HS-27A (cell line): ENCODE measurements around the gene PIBF1.

Experiments
- DNase-seq: peaks from one replicate; pipeline ENCODE4 v3.0.0-alpha.2; 2012; ENCODE audit warnings: low read depth, missing footprints

The PIBF1 gene

DNA sequence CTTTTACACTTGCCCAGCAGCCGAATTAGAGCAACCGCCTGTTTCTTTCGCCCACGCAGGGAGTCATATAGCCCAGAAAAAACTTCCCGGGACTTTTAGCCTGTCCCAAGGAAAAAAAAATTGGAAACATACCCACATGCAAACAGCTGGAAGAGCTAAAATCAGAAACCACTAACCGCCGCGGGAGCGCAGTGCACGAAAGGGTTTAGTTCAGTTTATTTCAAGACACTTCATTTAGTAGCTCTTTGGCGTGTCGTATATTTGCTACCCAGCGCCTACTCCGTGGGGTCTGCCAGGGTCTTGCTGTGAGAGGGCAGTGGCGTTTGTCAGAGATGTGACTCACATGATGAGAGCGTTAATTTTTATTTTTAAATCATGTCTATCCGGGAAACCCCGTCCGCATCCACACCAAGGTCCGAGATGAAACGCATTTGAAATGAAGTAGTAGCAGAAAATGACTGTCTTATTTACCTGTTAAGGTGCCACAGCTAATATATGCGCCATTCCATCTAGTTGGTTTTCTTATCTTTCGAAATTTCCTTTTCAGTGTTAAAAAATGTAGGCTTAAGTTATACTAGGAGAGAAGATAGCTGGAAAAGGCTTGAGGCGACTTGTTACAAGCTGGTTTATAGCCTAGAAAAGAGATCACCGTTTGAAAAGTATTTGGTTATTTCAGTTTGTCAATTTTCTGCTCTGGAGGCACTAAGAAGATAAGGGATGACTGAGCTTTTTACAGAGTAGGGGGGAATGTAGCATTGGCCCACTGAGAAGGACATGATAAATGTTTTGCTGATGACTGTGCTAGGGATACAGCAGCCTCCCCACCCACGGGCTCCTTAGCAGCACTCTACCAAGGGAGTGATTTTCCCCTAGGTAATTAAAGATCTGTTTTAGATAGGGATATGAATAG, 278.6 kb downstream of the PIBF1 start:
- DNase-seq: no peak

- DNase-seq: no peak
Measured at GRCh38 chr13:73061473-73061872, 279.5 kb downstream of the PIBF1 start.

- DNase-seq: no peak
Measured at GRCh38 chr13:73061876-73062275, 279.9 kb downstream of the PIBF1 start.

DNA sequence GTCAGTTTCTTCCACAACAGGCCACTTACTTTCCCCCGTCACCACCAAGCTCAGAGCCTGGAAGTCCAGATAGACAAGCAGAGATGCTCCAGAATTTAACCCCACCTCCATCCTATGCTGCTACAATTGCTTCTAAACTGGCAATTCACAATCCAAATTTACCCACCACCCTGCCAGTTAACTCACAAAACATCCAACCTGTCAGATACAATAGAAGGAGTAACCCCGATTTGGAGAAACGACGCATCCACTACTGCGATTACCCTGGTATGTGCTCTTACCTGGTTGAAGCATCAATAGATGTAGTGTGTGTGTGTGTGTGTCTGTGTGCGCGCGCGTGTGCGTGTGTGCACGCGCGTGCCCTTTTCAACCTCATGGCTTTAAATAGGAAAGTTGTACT, 280.5 kb downstream of the PIBF1 start:
- DNase-seq: no peak

- DNase-seq: no peak
Measured at GRCh38 chr13:73063166-73063565, 281.2 kb downstream of the PIBF1 start.

DNA sequence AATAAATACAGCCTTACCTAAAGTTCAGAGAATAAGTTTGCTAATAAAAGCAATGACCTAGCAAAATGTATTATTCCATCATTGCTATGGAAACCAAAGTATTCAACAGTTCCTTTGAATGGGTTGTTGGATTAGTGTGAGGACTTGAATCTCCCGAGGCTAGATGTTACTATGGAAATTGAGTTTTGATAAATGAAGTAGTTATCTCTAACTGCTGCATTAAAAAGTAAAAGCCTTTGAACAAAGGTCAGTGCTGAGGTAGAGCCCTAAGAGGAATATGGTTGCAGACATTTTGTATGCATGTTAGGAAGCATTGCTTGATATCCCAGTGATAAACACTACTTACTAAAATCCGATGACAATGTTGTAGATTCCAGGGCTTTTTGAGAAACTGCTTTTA, 283.1 kb downstream of the PIBF1 start:
- DNase-seq: no peak

DNA sequence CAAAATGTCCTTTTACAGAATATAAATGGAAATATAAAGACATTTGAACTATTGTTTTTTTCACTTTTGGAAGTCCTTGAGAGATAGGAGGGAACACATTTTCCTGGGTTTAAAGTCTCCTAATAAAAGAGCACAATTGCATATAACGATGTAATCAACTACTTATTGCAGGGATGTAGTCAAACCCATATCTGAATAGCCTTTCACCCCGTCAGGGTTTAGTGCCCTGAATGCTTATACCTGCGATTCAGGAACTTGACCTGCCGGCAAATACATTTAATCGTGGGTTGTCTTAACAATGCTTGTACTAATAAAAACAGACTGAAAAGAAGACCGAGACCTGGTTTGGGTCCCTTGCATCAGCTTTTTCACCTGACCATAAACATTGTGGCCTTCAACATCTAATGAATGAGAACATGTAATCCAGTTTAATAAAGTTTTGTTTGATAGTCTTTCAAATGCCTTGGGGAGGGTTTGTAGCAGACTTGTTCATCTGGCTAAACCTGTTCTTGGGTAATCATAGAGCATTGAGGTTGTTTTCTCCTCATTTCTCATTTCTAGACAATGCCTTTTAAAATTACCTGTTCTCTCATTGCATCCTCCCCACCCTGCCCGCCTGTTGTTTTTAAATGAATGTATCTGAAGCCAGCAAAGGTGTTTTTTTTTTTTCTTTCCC, 283.9 kb downstream of the PIBF1 start:
- DNase-seq: no peak
